ENCODE results near the gene COX19.

- TF ChIP-seq, protein P1, sequence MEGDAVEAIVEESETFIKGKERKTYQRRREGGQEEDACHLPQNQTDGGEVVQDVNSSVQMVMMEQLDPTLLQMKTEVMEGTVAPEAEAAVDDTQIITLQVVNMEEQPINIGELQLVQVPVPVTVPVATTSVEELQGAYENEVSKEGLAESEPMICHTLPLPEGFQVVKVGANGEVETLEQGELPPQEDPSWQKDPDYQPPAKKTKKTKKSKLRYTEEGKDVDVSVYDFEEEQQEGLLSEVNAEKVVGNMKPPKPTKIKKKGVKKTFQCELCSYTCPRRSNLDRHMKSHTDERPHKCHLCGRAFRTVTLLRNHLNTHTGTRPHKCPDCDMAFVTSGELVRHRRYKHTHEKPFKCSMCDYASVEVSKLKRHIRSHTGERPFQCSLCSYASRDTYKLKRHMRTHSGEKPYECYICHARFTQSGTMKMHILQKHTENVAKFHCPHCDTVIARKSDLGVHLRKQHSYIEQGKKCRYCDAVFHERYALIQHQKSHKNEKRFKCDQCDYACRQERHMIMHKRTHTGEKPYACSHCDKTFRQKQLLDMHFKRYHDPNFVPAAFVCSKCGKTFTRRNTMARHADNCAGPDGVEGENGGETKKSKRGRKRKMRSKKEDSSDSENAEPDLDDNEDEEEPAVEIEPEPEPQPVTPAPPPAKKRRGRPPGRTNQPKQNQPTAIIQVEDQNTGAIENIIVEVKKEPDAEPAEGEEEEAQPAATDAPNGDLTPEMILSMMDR (IDR thresholded peaks at IDR 0.05; ENCODE audit: borderline replicate concordance, extremely low read depth, low read length, poor library complexity, severe bottlenecking), result no peak
- TF ChIP-seq EZH2 (IDR thresholded peaks at IDR 0.05; ENCODE audit: borderline replicate concordance, low read depth, low read length, severe bottlenecking), result no peak
Observed at GRCh38 chr7:1019789-1020610, 44.7 kb upstream of the COX19 start.
